ENCODE results near the gene ARIH2. TPM values are rescaled to one million over a fixed set of nuclear protein-coding genes. Genes with fewer than 3 reads are reported as not detected.
A peak's percentile ranks its signal among the peaks of the same experiment; 100 is the strongest.

ARIH2 gene
- total and polyA plus RNA-seq, 2 of the 8 experiments (the other 6 are each of a cell fraction or from before 2014, with no cell fraction given), result 72.9 to 136 TPM

DNA sequence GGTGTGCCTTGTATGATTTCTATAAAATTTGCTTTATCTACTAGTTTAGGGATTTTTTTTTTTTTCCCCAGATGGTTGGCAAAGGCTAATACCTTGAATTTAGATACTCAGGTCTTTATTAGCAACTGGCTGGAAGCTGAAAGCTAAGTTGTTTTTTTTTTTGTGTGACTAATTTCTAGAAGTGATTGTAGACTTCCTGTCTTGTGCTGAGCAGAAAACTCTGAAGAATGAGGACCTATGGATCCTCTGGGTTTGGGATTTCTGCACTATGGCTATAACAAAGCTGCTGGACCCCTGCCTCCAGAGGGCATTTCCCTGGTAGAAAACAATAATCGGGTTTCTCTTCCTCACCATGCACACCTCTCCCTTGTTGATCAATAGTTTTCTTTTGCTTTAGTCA is 10.0 kb downstream of the ARIH2 start:
- Histone ChIP-seq H3K23me2 (ENCODE audit: low read depth, low read length) (no peaks in the 10 kb centered on the region), H4K20me1 (replicated peaks in 1 of 2; ENCODE audit: control insufficient read depth in 1 of 2, insufficient read depth in 2 of 2, low read length in 2 of 2) (peaks cover 12 to 16% of the 10 kb centered on the region in 2 experiments), H2BK120ac (replicated peaks; ENCODE audit: low read depth, low read length) (no peak overlapping the region), H3K4me1 (replicated peaks in 1 of 4; ENCODE audit: control insufficient read depth in 3 of 4, insufficient read depth in 4 of 4, low read length in 3 of 4) (no peaks in the 10 kb centered on the region), H3K4ac (replicated peaks; ENCODE audit: insufficient read length, low read depth, low read length) (no peak overlapping the region), H2BK12ac (ENCODE audit: low read depth, low read length) (no peak overlapping the region), H3K23ac (ENCODE audit: insufficient read length) (no peak overlapping the region), H3K9ac (replicated peaks in 1 of 4; ENCODE audit: extremely low read depth in 1 of 4, low read depth in 3 of 4, low read length in 3 of 4) (peak overlapping the region in 1 of 4 experiments; percentile 40; a peak in 1 of 7 replicates), H3K56ac (replicated peaks; ENCODE audit: insufficient read length, low read depth, low read length) (no peak overlapping the region), H3K9me3 (ENCODE audit: insufficient read depth in 2 of 2, low read depth in 1 of 2, low read length in 1 of 2) (no peaks in the 10 kb centered on the region), H3K4me2 (ENCODE audit: insufficient read depth in 1 of 2, low read depth in 2 of 2, low read length in 2 of 2) (no peak overlapping the region), H3K27ac (ENCODE audit: low read depth, low read length) (no peak overlapping the region), H3K27me3 (replicated peaks in 1 of 4; ENCODE audit: control insufficient read depth in 3 of 4, extremely low read depth in 1 of 4, insufficient read depth in 3 of 4, low read length in 3 of 4) (no peaks in the 10 kb centered on the region), H3K79me2 (ENCODE audit: control insufficient read depth in 1 of 2, insufficient read depth in 2 of 2, low read length in 2 of 2) (peaks cover 7 to 89% of the 10 kb centered on the region in 2 experiments), H3K36me3 (ENCODE audit: control insufficient read depth in 2 of 4, insufficient read depth in 4 of 4, low read length in 3 of 4) (peaks cover 6 to 61% (median 31%) of the 10 kb centered on the region in 4 experiments; a peak in 7 of 8 replicates), H3K79me1 (ENCODE audit: low read depth, low read length) (peaks cover 7% of the 10 kb centered on the region), H2BK20ac (ENCODE audit: low read length) (no peak overlapping the region), H2BK15ac (ENCODE audit: low read length) (no peak overlapping the region), H2AK5ac (ENCODE audit: low read depth, low read length) (no peak overlapping the region), H4K91ac (replicated peaks; ENCODE audit: insufficient read length, low read length) (no peak overlapping the region), H4K8ac (ENCODE audit: extremely low read depth, insufficient read depth, low read length) (no peak overlapping the region), H2AFZ (ENCODE audit: low read length) (no peak overlapping the region), H2BK5ac (ENCODE audit: low read depth, low read length) (no peak overlapping the region), H3K18ac (ENCODE audit: extremely low read depth, low read length) (no peak overlapping the region), H3K4me3 (ENCODE audit: extremely low read depth in 1 of 4, insufficient read depth in 2 of 4, low read depth in 3 of 4, low read length in 4 of 4) (no peak overlapping the region), H3K14ac (ENCODE audit: insufficient read length) (no peak overlapping the region), H4K5ac (ENCODE audit: insufficient read length, low read depth, low read length) (no peak overlapping the region)
- 77% methylated on average over 1 of the region's 1 CpG; no CpG with 5 or more reads in 1 of the 2 experiments for WGBS, 2 experiments (ENCODE audit: extremely low coverage in 1 of 2, insufficient coverage in 1 of 2, insufficient read length in 1 of 2, insufficient replicate concordance in 2 of 2, low coverage in 1 of 2, low lambda C conversion rate in 2 of 2, missing lambda C conversion rate in 1 of 2)
- ChIA-PET POLR2A (ENCODE audit: partially characterized antibody) (interaction anchor here (0.7 to 1.7 kb wide), 3 partner anchors 8 to 752 kb away, joined by 3 to 6 read pairs (median 4); partner anchors contain the start of gene ARIH2), CTCF (ENCODE audit: partially characterized antibody) (interaction anchor here (0.6 to 4.0 kb wide), 3 partner anchors 9 to 189 kb away, joined by 3 to 14 read pairs (median 4); no protein-coding TSS in a partner anchor)
- FAIRE-seq, result no peak
- no peak for DNase-seq (ENCODE audit: low read depth in 1 of 2, low spot score in 2 of 2)
- TF ChIP-seq BCL11A (IDR thresholded peaks at IDR 0.05; ENCODE audit: low read depth in 2 of 2, low read length in 2 of 2), result no peak
- no peak for TF ChIP-seq GTF2F1 (IDR thresholded peaks at IDR 0.05; ENCODE audit: borderline replicate concordance, low read depth, low read length)
- no peak for TF ChIP-seq ASH2L (IDR thresholded peaks at IDR 0.05; ENCODE audit: low read length)
- TF ChIP-seq TBP (IDR thresholded peaks at IDR 0.05; ENCODE audit: low read depth, low read length), result no peak
- TF ChIP-seq, protein P1, sequence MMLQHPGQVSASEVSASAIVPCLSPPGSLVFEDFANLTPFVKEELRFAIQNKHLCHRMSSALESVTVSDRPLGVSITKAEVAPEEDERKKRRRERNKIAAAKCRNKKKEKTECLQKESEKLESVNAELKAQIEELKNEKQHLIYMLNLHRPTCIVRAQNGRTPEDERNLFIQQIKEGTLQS (IDR thresholded peaks at IDR 0.05; ENCODE audit: insufficient read depth, low read depth, low read length), result no peak
- no peak for TF ChIP-seq SP2 (IDR thresholded peaks at IDR 0.05; ENCODE audit: low read length)
- TF ChIP-seq CEBPB (IDR thresholded peaks at IDR 0.05; ENCODE audit: low read depth, low read length), result no peak
- no peak for TF ChIP-seq PHF8 (conservative IDR thresholded peaks at IDR 0.05; ENCODE audit: low read depth, low read length)
- no peak for TF ChIP-seq GABPA (IDR thresholded peaks at IDR 0.05; ENCODE audit: borderline replicate concordance, insufficient read depth, low read length)
- no peak for TF ChIP-seq TAF7 (optimal IDR thresholded peaks at IDR 0.05; ENCODE audit: borderline replicate concordance, low read depth, low read length)
- TF ChIP-seq RAD21 (IDR thresholded peaks at IDR 0.05 in 1 of 2, conservative IDR thresholded peaks at IDR 0.05 in 1 of 2; ENCODE audit: low read depth in 2 of 2, low read length in 2 of 2), result no peak
- TF ChIP-seq, protein P2, sequence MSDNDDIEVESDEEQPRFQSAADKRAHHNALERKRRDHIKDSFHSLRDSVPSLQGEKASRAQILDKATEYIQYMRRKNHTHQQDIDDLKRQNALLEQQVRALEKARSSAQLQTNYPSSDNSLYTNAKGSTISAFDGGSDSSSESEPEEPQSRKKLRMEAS (IDR thresholded peaks at IDR 0.05), result no peak
- TF ChIP-seq SP4 (IDR thresholded peaks at IDR 0.05; ENCODE audit: low read length), result no peak

All from H1 (cell line).